H1 (cell line): Measurements from ENCODE around the gene BAIAP2L2. TPM values are rescaled to one million over a fixed set of nuclear protein-coding genes. Genes with fewer than 3 reads are reported as not detected.

Experiments
- CTCF ChIA-PET: fragments of 300-600 bp; sonication (Branson Sonifier 250); formaldehyde crosslinking; loops from one replicate; lab custom pipeline; 2021; ENCODE audit not compliant: partially characterized antibody; lab: Charles Lee
- POLR2A ChIA-PET: fragments of 300-600 bp; sonication (Branson Sonifier 250); formaldehyde crosslinking; loops from one replicate; lab custom pipeline; 2021; ENCODE audit warnings: inconsistent platforms; ENCODE audit not compliant: partially characterized antibody; lab: Charles Lee
- DNase-seq, 2 experiments: peaks; one replicate each; pipeline versions ENCODE4 v3.0.0 to v3.0.0-alpha.2; 2010 to 2022; ENCODE audit warnings: low spot score in 2 of 2, low read depth in 1 of 2, mixed read lengths in 1 of 2
- FAIRE-seq: peaks from 2 replicates; lab custom pipeline; 2011; peaks lifted over from hg19 to GRCh38; lab: Jason Lieb, UNC
- H2AFZ ChIP-seq: 2 replicates; pipeline ENCODE4 v1.8.1; 2012; ENCODE audit warnings: low read length, inconsistent platforms
- H2AK5ac ChIP-seq: 2 replicates; pipeline ENCODE4 v1.6.1; 2013; ENCODE audit warnings: low read depth, low read length
- H2BK120ac ChIP-seq: replicated peaks from 2 replicates; pipeline ENCODE3; 2013; ENCODE audit warnings: low read depth, low read length, inconsistent platforms
- H2BK12ac ChIP-seq: 2 replicates; pipeline ENCODE4 v1.6.1; 2013; ENCODE audit warnings: low read depth, low read length
- H2BK15ac ChIP-seq: 2 replicates; pipeline ENCODE4 v1.6.1; 2013; ENCODE audit warnings: low read length
- H2BK20ac ChIP-seq: 2 replicates; pipeline ENCODE4 v1.6.1; 2013; ENCODE audit warnings: low read length
- H2BK5ac ChIP-seq: 2 replicates; pipeline ENCODE4 v1.6.1; 2013; ENCODE audit warnings: low read depth, low read length
- H3K14ac ChIP-seq: 2 replicates; pipeline ENCODE4 v1.6.1; 2013; ENCODE audit warnings: inconsistent platforms; ENCODE audit not compliant: insufficient read length
- H3K18ac ChIP-seq: 2 replicates; pipeline ENCODE4 v1.6.1; 2013; ENCODE audit warnings: low read length; ENCODE audit errors: extremely low read depth
- H3K23ac ChIP-seq: 2 replicates; pipeline ENCODE4 v1.6.1; 2013; ENCODE audit warnings: inconsistent platforms; ENCODE audit not compliant: insufficient read length
- H3K23me2 ChIP-seq: 2 replicates; pipeline ENCODE4 v1.6.1; 2013; ENCODE audit warnings: low read depth, low read length
- H3K27ac ChIP-seq: 2 replicates; pipeline ENCODE4 v1.6.1; 2011; ENCODE audit warnings: low read depth, low read length, inconsistent platforms
- H3K27me3 ChIP-seq, 4 experiments: replicated peaks in 1 of 4; 1 replicate in 1 of 4; 2 replicates in 3 of 4; pipeline versions ENCODE4 v1.6.1 to v1.8.1; 2011 to 2013; ENCODE audit warnings: low read length in 3 of 4, mild to moderate bottlenecking in 3 of 4, inconsistent platforms in 2 of 4, mixed read lengths in 2 of 4, moderate library complexity in 1 of 4; ENCODE audit not compliant: control insufficient read depth in 3 of 4, insufficient read depth in 3 of 4; ENCODE audit errors: extremely low read depth in 1 of 4
- H3K36me3 ChIP-seq, 4 experiments: 2 replicates each; pipeline versions ENCODE4 v1.6.1 to v1.8.1; 2011 to 2013; ENCODE audit warnings: mild to moderate bottlenecking in 4 of 4, low read length in 3 of 4, moderate library complexity in 2 of 4, control low read depth in 1 of 4, inconsistent platforms in 1 of 4; ENCODE audit not compliant: insufficient read depth in 4 of 4, control insufficient read depth in 2 of 4
- H3K4ac ChIP-seq: replicated peaks from 2 replicates; pipeline ENCODE3; 2013; ENCODE audit warnings: low read length, low read depth, mixed read lengths, inconsistent platforms; ENCODE audit not compliant: insufficient read length
- H3K4me1 ChIP-seq, 4 experiments: replicated peaks in 1 of 4; 1 replicate in 1 of 4; 2 replicates in 3 of 4; pipeline versions ENCODE4 v1.6.1 to v1.8.1; 2011 to 2013; ENCODE audit warnings: low read length in 3 of 4, inconsistent platforms in 2 of 4, mixed read lengths in 1 of 4; ENCODE audit not compliant: insufficient read depth in 4 of 4, control insufficient read depth in 3 of 4
- H3K4me2 ChIP-seq, 2 experiments: 2 replicates each; pipeline versions ENCODE4 v1.6.1 to v1.8.1; 2011 to 2013; ENCODE audit warnings: low read depth in 2 of 2, low read length in 2 of 2, control low read depth in 1 of 2, inconsistent platforms in 1 of 2, mild to moderate bottlenecking in 1 of 2; ENCODE audit not compliant: insufficient read depth in 1 of 2
- H3K4me3 ChIP-seq, 4 experiments: fragments of 200-600, 300-600 bp in 1 of 4; sonication (generic), shearing (Covaris generic), sonication (Bioruptor Twin) in 1 of 4; 2 replicates each; pipeline versions ENCODE4 v1.5.1 to v1.8.1; 2011 to 2016; ENCODE audit warnings: low read length in 4 of 4, low read depth in 3 of 4, control low read depth in 2 of 4, inconsistent platforms in 2 of 4, mild to moderate bottlenecking in 2 of 4, mixed read lengths in 1 of 4, moderate library complexity in 1 of 4; ENCODE audit not compliant: insufficient read depth in 2 of 4; ENCODE audit errors: extremely low read depth in 1 of 4
- H3K56ac ChIP-seq: replicated peaks from 2 replicates; pipeline ENCODE3; 2013; ENCODE audit warnings: low read depth, mild to moderate bottlenecking, mixed read lengths, low read length, inconsistent platforms; ENCODE audit not compliant: insufficient read length
- H3K79me1 ChIP-seq: 2 replicates; pipeline ENCODE4 v1.6.1; 2013; ENCODE audit warnings: low read depth, low read length, control low read depth
- H3K79me2 ChIP-seq, 2 experiments: 2 replicates each; pipeline versions ENCODE4 v1.6.1 to v1.8.1; 2012 to 2013; ENCODE audit warnings: low read length in 2 of 2, mild to moderate bottlenecking in 2 of 2, inconsistent platforms in 1 of 2; ENCODE audit not compliant: insufficient read depth in 2 of 2, control insufficient read depth in 1 of 2
- H3K9ac ChIP-seq, 4 experiments: replicated peaks in 1 of 4; 1 replicate in 1 of 4; 2 replicates in 3 of 4; pipeline versions ENCODE4 v1.6.1 to v1.8.1; 2011 to 2013; ENCODE audit warnings: low read depth in 3 of 4, low read length in 3 of 4, control low read depth in 2 of 4, mild to moderate bottlenecking in 2 of 4, moderate library complexity in 2 of 4, inconsistent platforms in 1 of 4; ENCODE audit errors: extremely low read depth in 1 of 4
- H3K9me3 ChIP-seq, 2 experiments: 2 replicates each; pipeline versions ENCODE4 v1.6.1 to v1.8.1; 2012 to 2013; ENCODE audit warnings: mild to moderate bottlenecking in 2 of 2, moderate library complexity in 2 of 2, control low read depth in 1 of 2, inconsistent platforms in 1 of 2, low read depth in 1 of 2, low read length in 1 of 2, mixed read lengths in 1 of 2; ENCODE audit not compliant: insufficient read depth in 2 of 2
- H4K20me1 ChIP-seq, 2 experiments: replicated peaks in 1 of 2; 2 replicates each; pipeline versions ENCODE3 to v1.8.1; 2011 to 2013; ENCODE audit warnings: inconsistent platforms in 2 of 2, low read length in 2 of 2, mild to moderate bottlenecking in 1 of 2; ENCODE audit not compliant: insufficient read depth in 2 of 2, control insufficient read depth in 1 of 2
- H4K5ac ChIP-seq: 2 replicates; pipeline ENCODE4 v1.6.1; 2013; ENCODE audit warnings: low read length, low read depth, mixed read lengths, inconsistent platforms; ENCODE audit not compliant: insufficient read length
- H4K8ac ChIP-seq: 2 replicates; pipeline ENCODE4 v1.8.0; 2013; ENCODE audit warnings: mild to moderate bottlenecking, moderate library complexity, low read length, inconsistent platforms; ENCODE audit not compliant: insufficient read depth; ENCODE audit errors: extremely low read depth
- H4K91ac ChIP-seq: replicated peaks from 2 replicates; pipeline ENCODE3; 2013; ENCODE audit warnings: low read length, mixed read lengths, inconsistent platforms; ENCODE audit not compliant: insufficient read length
- POU5F1 ChIP-seq: IDR thresholded peaks from 2 replicates; pipeline ENCODE4 v1.6.1; 2011; ENCODE audit warnings: low read depth, mild to moderate bottlenecking, low read length, moderate library complexity
- SIN3A ChIP-seq, 2 experiments: IDR thresholded peaks in 1 of 2; conservative IDR thresholded peaks in 1 of 2; 2 replicates each; pipeline ENCODE4 v1.6.1; 2011 to 2012; ENCODE audit warnings: low read length in 2 of 2, improper control_type of control experiment in 1 of 2, low read depth in 1 of 2, mild to moderate bottlenecking in 1 of 2
- WGBS, 2 experiments: shearing (Covaris generic) in 1 of 2; methylation state at CpG; one replicate each; pipeline versions ENCODE4 v1.1.6 to v1.1.7; 2013 to 2015; ENCODE audit warnings: low lambda C conversion rate in 2 of 2, mixed read lengths in 2 of 2, inconsistent platforms in 1 of 2, low coverage in 1 of 2, missing lambda C conversion rate in 1 of 2; ENCODE audit not compliant: insufficient replicate concordance in 2 of 2, insufficient coverage in 1 of 2, insufficient read length in 1 of 2; ENCODE audit errors: extremely low coverage in 1 of 2, missing lambda C conversion rate in 1 of 2; 5-methylcytosine and 5-hydroxymethylcytosine counted together
- polyA plus RNA-seq, 7 experiments: library from polyadenylated mRNA; depleted of rRNA in 3 of 7; stranded (reverse) in 5 of 7; unstranded in 2 of 7; fragments of >200 nt in 5 of 7; fragments of 200-250 nt in 2 of 7; gene quantifications; 1 replicate in 5 of 7; 2 replicates in 1 of 7; 4 replicates in 1 of 7; pipeline versions ENCODE4 v1.2.1 to v1.2.3, GENCODE V29; 2011 to 2013; ENCODE audit warnings: missing spikeins in 2 of 7, mixed read lengths in 2 of 7
- total RNA-seq: library from RNA; stranded (reverse); fragmentation: NEBNext Ultra II Directional; extraction: Animal tissue kit (Norgen Biotek cat#: 25700); gene quantifications from 2 replicates; pipeline ENCODE4 v1.2.1, GENCODE V29; 2021

The BAIAP2L2 gene
- total and polyA plus RNA-seq, 2 of the 8 experiments (the other 6 are each of a cell fraction or from before 2014, with no cell fraction given): 5.4 to 10.0 TPM

DNA sequence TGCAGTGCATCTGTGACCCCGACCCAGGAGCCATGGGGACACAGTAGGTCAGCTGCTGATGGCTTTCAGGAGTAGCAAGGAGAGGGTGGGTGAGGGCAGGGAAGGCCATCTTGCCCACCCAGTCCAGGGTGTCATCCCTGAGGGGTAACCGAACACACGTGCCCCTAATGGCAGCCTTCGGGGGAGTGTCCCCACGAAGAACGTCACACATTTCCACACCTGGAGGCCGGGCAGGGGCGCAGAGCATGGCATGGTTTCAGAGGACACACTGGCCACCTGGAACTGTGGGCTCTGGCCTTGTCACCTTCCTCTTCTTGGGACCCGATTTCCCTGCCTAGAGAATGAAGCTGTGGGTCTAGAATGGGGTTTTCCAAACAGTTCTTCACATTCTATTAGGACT lies 19.4 kb upstream of the BAIAP2L2 start:
- H3K4me2 ChIP-seq: no peak overlapping the region
- H3K9me3 ChIP-seq: no peaks in the 10 kb centered on the region
- no peak overlapping the region for H3K4me3 ChIP-seq
- H2BK20ac ChIP-seq: no peak overlapping the region
- H2BK5ac ChIP-seq: no peak overlapping the region
- no peak overlapping the region for H3K18ac ChIP-seq
- WGBS, 2 experiments: 92% methylated on average over 9 of the region's 9 CpGs; no CpG with 5 or more reads in 1 of the 2 experiments
- H2AFZ ChIP-seq: no peak overlapping the region
- H3K79me2 ChIP-seq: no peaks in the 10 kb centered on the region
- H2BK120ac ChIP-seq: no peak overlapping the region
- ChIA-PET CTCF (interaction anchor here (1.2 to 1.5 kb wide), 3 partner anchors 8 to 100 kb away, joined by 4 to 5 read pairs (median 4); no protein-coding TSS in a partner anchor), POLR2A (no interaction called here)
- no peaks in the 10 kb centered on the region for H3K27me3 ChIP-seq
- no peaks in the 10 kb centered on the region for H3K36me3 ChIP-seq
- no peak overlapping the region for H2BK12ac ChIP-seq
- H3K23me2 ChIP-seq: no peaks in the 10 kb centered on the region
- no peak overlapping the region for H4K8ac ChIP-seq
- H3K56ac ChIP-seq: no peak overlapping the region
- FAIRE-seq: no peak
- H4K5ac ChIP-seq: no peak overlapping the region
- no peak overlapping the region for H3K9ac ChIP-seq
- no peak overlapping the region for H3K27ac ChIP-seq
- peaks cover 0 to 7% of the 10 kb centered on the region in 2 experiments for H4K20me1 ChIP-seq
- H3K14ac ChIP-seq: no peak overlapping the region
- no peak overlapping the region for H2AK5ac ChIP-seq
- H3K4ac ChIP-seq: no peak overlapping the region
- H3K4me1 ChIP-seq: no peaks in the 10 kb centered on the region
- H3K23ac ChIP-seq: no peak overlapping the region
- H4K91ac ChIP-seq: no peak overlapping the region
- H2BK15ac ChIP-seq: no peak overlapping the region
- DNase-seq: no peak
- no peaks in the 10 kb centered on the region; the same call in 1 of the 2 replicates for H3K79me1 ChIP-seq
- TF ChIP-seq POU5F1: no peak
- no peak for TF ChIP-seq SIN3A (conservative IDR thresholded peaks at IDR 0.05 in 1 of 2, IDR thresholded peaks at IDR 0.05 in 1 of 2; ENCODE audit: low read depth in 1 of 2, low read length in 2 of 2)
